Measurements from ENCODE around the gene PLCL2. TPM values are rescaled to one million over a fixed set of nuclear protein-coding genes. Genes with fewer than 3 reads are reported as not detected.

PLCL2 gene
- total and polyA plus RNA-seq, 9 donors = 8.5 to 25.2 (median 11.4) TPM

DNA sequence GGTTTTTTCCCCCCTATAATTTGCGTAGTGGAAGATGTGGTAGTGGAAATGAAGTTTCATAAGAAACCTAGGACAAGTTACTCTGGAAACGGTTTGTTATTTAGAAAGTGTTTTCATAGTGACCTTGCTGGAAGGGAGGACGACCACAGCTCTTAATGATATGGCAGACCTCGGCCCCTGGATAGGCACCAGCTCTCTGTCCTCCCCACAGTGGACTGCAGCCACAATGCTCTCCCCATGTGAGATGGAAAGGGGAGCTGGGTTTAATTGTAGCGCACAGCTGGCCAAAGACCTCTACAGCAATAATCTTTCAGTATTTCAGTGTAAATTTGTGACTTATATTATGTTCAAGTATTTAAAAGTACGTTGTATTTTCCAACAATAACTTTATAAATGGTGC is 151.2 kb downstream of the PLCL2 start:
- Histone ChIP-seq H3K4me1 (ENCODE audit: control insufficient read depth, insufficient read depth, low read length) (peaks cover 2% of the 10 kb centered on the region), H3K36me3 (ENCODE audit: control insufficient read depth, insufficient read depth, low read length) (no peaks in the 10 kb centered on the region), H3K4me3 (ENCODE audit: low read length) (no peak overlapping the region), H3K27me3 (ENCODE audit: control insufficient read depth, insufficient read depth, low read length) (no peaks in the 10 kb centered on the region), H3K9me3 (replicated peaks; ENCODE audit: control insufficient read depth, low read depth, low read length) (no peaks in the 10 kb centered on the region), H3K27ac (ENCODE audit: low read length) (no peak overlapping the region)
- DNase-seq = peak; percentile 42
- 40% methylated on average over 1 of the region's 6 CpGs for WGBS (ENCODE audit: insufficient coverage)

DNA sequence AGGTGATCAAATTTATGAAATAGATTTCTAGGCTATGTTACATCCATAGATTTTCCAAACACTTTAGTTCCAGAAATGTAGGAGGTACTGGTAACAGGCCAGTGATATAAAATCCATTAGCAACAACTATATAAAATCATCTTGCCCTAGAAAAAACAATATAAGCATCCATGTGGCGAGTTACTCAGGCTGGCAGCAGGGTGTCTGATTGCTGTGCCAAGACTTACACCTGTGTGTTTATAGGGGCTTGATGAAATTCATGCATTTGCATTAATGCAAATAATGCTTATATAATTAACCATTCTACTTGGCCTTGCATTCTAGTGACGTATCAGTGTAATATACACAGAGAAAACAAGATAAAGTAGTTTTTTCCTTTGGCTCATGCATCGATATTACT is 153.4 kb downstream of the PLCL2 start:
- no peak overlapping the region for H3K4me3 ChIP-seq (ENCODE audit: low read length)
- H3K27ac ChIP-seq (ENCODE audit: low read length) = no peak overlapping the region
- no peaks in the 10 kb centered on the region for H3K36me3 ChIP-seq (ENCODE audit: control insufficient read depth, insufficient read depth, low read length)
- no peaks in the 10 kb centered on the region for H3K27me3 ChIP-seq (ENCODE audit: control insufficient read depth, insufficient read depth, low read length)
- H3K9me3 ChIP-seq (replicated peaks; ENCODE audit: control insufficient read depth, low read depth, low read length) = no peaks in the 10 kb centered on the region
- no peak for DNase-seq
- peaks cover 2% of the 10 kb centered on the region for H3K4me1 ChIP-seq (ENCODE audit: control insufficient read depth, insufficient read depth, low read length)
- no CpG with 5 or more reads among the region's 3 CpGs for WGBS (ENCODE audit: insufficient coverage)

DNA sequence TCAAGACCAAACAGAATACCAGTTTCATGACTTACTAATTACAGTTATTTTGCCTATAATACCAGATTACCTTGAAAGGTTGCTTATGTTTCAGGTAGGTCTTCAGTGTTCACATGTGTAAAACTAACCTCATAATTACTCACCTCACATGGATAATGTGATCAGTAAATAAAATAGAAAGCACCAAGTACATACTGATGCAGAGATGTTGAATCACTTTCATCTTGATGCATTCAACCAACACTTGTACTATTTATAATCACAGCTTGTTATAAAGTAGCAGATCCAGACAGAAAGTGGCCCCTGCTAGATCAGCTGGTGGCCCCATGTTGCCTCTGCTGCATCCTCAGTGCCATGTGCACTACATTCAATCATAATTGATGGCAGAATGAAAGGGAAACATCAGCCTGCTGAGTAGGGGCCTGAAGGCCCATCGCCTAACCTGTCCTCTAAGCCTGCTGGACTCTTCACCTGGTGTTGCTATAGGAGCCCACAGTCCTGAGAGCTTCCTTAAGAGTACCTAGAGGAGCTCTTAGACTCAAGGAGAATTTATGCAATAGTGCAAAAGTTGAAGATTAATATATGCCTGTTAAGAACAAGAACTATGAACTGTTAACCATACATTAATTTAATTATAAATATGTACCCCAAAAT is 154.3 kb downstream of the PLCL2 start:
- Histone ChIP-seq H3K4me1 (ENCODE audit: control insufficient read depth, insufficient read depth, low read length) (peaks cover 2% of the 10 kb centered on the region), H3K4me3 (ENCODE audit: low read length) (no peak overlapping the region), H3K27ac (ENCODE audit: low read length) (no peak overlapping the region), H3K9me3 (replicated peaks; ENCODE audit: control insufficient read depth, low read depth, low read length) (no peaks in the 10 kb centered on the region), H3K27me3 (ENCODE audit: control insufficient read depth, insufficient read depth, low read length) (no peaks in the 10 kb centered on the region), H3K36me3 (ENCODE audit: control insufficient read depth, insufficient read depth, low read length) (no peaks in the 10 kb centered on the region)
- DNase-seq = no peak
- whole genome bisulfite sequencing (ENCODE audit: insufficient coverage) = no CpG with 5 or more reads among the region's 1 CpG

DNA sequence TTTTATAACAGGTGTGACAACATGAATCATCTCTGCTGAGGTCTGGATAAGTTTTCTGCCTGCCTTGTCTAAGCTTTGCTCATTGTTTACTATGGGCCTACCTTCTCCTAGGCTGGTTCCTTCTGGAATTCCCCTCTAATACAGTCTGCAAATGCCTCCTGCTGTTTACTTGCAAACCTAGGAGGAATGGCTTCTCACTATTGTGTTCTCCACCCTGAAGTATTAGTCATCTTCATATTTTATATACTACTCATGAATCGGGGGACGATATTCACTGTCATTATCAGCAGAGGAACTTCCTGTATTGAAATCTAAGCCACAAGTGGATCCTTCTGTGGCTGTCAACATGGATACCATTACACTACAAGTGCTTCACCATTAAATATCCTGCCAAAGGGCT is 154.8 kb downstream of the PLCL2 start:
- WGBS (ENCODE audit: insufficient coverage) = 60% methylated on average over 1 of the region's 2 CpGs
- H3K27ac ChIP-seq (ENCODE audit: low read length) = no peak overlapping the region
- H3K9me3 ChIP-seq (replicated peaks; ENCODE audit: control insufficient read depth, low read depth, low read length) = no peaks in the 10 kb centered on the region
- H3K36me3 ChIP-seq (ENCODE audit: control insufficient read depth, insufficient read depth, low read length) = no peaks in the 10 kb centered on the region
- H3K4me3 ChIP-seq (ENCODE audit: low read length) = no peak overlapping the region
- H3K27me3 ChIP-seq (ENCODE audit: control insufficient read depth, insufficient read depth, low read length) = no peaks in the 10 kb centered on the region
- peaks cover 2% of the 10 kb centered on the region for H3K4me1 ChIP-seq (ENCODE audit: control insufficient read depth, insufficient read depth, low read length)
- no peak for DNase-seq

DNA sequence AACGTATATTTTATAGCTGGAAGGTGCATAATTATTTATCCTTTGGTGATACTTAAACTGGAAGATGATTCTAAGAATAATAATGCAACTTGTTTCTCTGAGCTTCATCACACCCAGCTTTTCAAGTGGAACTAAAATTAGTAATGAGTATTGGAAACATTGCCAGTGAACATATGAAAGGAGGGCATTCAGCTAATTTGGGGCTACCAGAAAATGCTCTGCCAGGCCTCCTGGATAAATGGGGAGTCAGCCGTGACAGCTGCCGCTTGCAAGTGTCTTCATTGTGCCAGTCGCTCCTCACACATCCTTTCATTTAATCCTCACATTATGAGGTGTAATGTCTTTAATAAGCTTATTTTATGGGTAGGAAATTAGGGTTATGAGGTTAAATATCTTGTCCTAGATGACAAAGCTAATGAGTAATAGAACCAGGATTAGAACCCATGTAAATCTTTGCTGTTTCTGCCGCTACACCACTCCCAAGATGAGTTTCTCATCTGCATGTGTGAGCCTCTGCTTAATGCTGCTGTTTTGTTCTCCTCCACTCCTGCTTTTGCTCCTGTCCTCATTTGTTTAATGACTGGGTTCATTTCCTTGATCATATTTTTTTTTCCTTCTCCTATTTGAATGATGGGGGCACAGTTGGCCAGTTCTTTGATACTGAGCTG is 155.7 kb downstream of the PLCL2 start:
- no peak overlapping the region for H3K4me3 ChIP-seq (ENCODE audit: low read length)
- H3K27me3 ChIP-seq (ENCODE audit: control insufficient read depth, insufficient read depth, low read length) = no peaks in the 10 kb centered on the region
- H3K4me1 ChIP-seq (ENCODE audit: control insufficient read depth, insufficient read depth, low read length) = peaks cover 2% of the 10 kb centered on the region
- no peak for DNase-seq
- H3K36me3 ChIP-seq (ENCODE audit: control insufficient read depth, insufficient read depth, low read length) = no peaks in the 10 kb centered on the region
- H3K27ac ChIP-seq (ENCODE audit: low read length) = no peak overlapping the region
- no peaks in the 10 kb centered on the region for H3K9me3 ChIP-seq (replicated peaks; ENCODE audit: control insufficient read depth, low read depth, low read length)
- no CpG with 5 or more reads among the region's 5 CpGs for WGBS (ENCODE audit: insufficient coverage)

DNA sequence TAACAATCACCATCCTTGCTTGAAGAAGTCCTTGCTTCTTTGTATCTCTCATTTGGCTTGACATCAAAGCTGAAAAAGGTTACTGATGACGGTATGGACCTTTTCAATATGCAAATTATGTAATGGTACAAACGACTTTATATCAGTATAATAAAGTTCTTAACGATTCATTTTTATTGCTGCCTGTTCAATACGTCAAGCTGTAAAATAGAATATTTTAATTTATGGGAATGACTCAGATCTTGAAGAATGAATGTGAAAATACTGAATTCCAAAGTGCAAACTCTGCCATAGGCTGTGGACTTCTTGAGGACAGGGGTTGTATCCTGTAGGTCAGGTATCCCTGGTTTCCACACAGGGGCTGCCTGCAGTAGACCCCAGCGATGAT is 156.2 kb downstream of the PLCL2 start:
- WGBS (ENCODE audit: insufficient coverage) = no CpG with 5 or more reads among the region's 5 CpGs
- DNase-seq = no peak
- H3K36me3 ChIP-seq (ENCODE audit: control insufficient read depth, insufficient read depth, low read length) = no peaks in the 10 kb centered on the region
- H3K27ac ChIP-seq (ENCODE audit: low read length) = no peak overlapping the region
- no peaks in the 10 kb centered on the region for H3K27me3 ChIP-seq (ENCODE audit: control insufficient read depth, insufficient read depth, low read length)
- peaks cover 2% of the 10 kb centered on the region for H3K4me1 ChIP-seq (ENCODE audit: control insufficient read depth, insufficient read depth, low read length)
- H3K4me3 ChIP-seq (ENCODE audit: low read length) = no peak overlapping the region
- H3K9me3 ChIP-seq (replicated peaks; ENCODE audit: control insufficient read depth, low read depth, low read length) = no peaks in the 10 kb centered on the region

DNA sequence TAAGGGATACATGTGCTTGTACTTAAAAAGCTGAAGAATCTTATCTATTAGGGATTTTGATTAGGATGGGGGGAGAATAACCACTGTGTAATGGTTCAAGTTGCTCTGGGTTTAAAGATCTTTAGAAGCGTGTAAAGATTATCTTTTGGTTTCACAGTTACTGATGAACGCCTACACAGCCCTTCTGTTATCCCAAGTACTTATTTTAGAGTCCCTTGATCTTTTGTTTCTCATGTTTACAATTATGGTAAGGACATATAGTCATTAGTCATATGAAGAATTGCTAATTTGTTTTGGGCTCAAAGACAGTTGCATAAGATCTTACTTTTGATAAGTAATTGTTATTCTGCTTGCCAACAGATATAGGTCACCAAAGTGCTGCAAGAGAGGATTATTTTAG is 160.1 kb downstream of the PLCL2 start:
- Histone ChIP-seq H3K27me3 (ENCODE audit: control insufficient read depth, insufficient read depth, low read length) (no peaks in the 10 kb centered on the region), H3K9me3 (replicated peaks; ENCODE audit: control insufficient read depth, low read depth, low read length) (no peaks in the 10 kb centered on the region), H3K27ac (ENCODE audit: low read length) (no peak overlapping the region), H3K4me3 (ENCODE audit: low read length) (no peak overlapping the region), H3K4me1 (ENCODE audit: control insufficient read depth, insufficient read depth, low read length) (no peaks in the 10 kb centered on the region), H3K36me3 (ENCODE audit: control insufficient read depth, insufficient read depth, low read length) (no peaks in the 10 kb centered on the region)
- WGBS (ENCODE audit: insufficient coverage) = no CpG with 5 or more reads among the region's 2 CpGs
- DNase-seq = no peak

DNA sequence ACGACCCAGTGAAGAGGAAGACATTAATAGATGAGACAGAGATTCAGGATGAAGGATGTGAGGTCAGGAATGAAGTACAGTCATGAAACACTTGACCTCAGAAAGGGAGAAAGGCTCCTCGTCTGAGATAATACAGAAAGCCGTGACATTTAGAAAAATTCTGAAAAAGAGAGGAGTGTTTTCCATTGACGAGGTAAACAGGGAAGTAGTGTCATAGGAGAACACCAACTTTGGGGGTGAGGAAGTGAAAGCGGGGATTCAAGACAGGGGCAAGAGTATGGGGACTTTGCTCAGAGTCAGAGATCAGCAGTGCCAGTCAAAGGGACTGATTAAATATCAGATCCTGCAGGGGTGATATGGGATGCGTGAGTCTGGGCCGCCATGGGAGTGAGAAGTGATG is 160.9 kb downstream of the PLCL2 start:
- Histone ChIP-seq H3K4me1 (ENCODE audit: control insufficient read depth, insufficient read depth, low read length) (no peaks in the 10 kb centered on the region), H3K27me3 (ENCODE audit: control insufficient read depth, insufficient read depth, low read length) (no peaks in the 10 kb centered on the region), H3K4me3 (ENCODE audit: low read length) (no peak overlapping the region), H3K27ac (ENCODE audit: low read length) (no peak overlapping the region), H3K36me3 (ENCODE audit: control insufficient read depth, insufficient read depth, low read length) (no peaks in the 10 kb centered on the region), H3K9me3 (replicated peaks; ENCODE audit: control insufficient read depth, low read depth, low read length) (no peaks in the 10 kb centered on the region)
- no peak for DNase-seq
- 97% methylated on average over 7 of the region's 7 CpGs for WGBS (ENCODE audit: insufficient coverage)

DNA sequence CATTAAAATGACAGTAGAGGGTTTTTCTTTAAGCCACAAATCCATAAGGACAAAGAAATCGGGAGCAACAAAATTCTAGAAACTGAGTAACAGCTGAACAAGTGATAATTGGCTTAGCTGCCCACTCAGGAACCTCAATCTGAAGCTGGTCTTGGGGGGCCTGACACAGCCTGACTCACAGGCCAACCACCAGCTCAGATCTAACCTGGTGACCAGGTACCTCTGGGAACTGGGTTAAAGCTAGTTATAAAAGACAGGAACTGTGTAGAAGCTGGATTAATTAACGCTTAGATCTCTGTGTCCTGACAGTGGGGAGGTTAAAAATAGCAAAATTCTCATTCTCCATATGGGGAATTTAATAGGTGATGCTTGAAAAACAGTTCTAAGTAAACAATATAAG is 161.9 kb downstream of the PLCL2 start:
- H3K27ac ChIP-seq (ENCODE audit: low read length) = no peak overlapping the region
- 100% methylated on average over 1 of the region's 2 CpGs for WGBS (ENCODE audit: insufficient coverage)
- DNase-seq = no peak
- H3K27me3 ChIP-seq (ENCODE audit: control insufficient read depth, insufficient read depth, low read length) = no peaks in the 10 kb centered on the region
- H3K9me3 ChIP-seq (replicated peaks; ENCODE audit: control insufficient read depth, low read depth, low read length) = no peaks in the 10 kb centered on the region
- H3K4me1 ChIP-seq (ENCODE audit: control insufficient read depth, insufficient read depth, low read length) = no peaks in the 10 kb centered on the region
- no peak overlapping the region for H3K4me3 ChIP-seq (ENCODE audit: low read length)
- no peaks in the 10 kb centered on the region for H3K36me3 ChIP-seq (ENCODE audit: control insufficient read depth, insufficient read depth, low read length)

DNA sequence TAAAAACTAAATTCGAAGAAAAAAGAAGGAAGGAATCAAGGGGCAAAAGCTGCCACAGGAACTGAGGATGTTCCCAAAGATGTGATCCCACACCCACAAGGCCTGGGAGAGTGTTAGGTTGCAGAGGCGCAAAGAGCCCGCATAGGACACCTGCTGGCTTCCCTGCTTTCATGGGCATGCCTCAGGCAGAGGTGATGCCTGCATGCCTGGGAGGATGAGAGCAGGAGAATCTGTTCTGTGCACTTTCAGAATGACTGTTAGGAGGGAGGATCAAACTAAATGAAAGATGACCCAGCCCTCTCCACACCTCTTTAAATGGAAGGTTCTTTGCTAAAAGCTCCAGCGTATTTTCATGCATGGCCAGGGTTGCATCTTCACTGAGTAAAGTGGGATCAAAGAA is 162.4 kb downstream of the PLCL2 start:
- H3K36me3 ChIP-seq (ENCODE audit: control insufficient read depth, insufficient read depth, low read length) = no peaks in the 10 kb centered on the region
- no peaks in the 10 kb centered on the region for H3K9me3 ChIP-seq (replicated peaks; ENCODE audit: control insufficient read depth, low read depth, low read length)
- WGBS (ENCODE audit: insufficient coverage) = no CpG with 5 or more reads among the region's 4 CpGs
- H3K4me1 ChIP-seq (ENCODE audit: control insufficient read depth, insufficient read depth, low read length) = no peaks in the 10 kb centered on the region
- DNase-seq = no peak
- no peak overlapping the region for H3K27ac ChIP-seq (ENCODE audit: low read length)
- no peak overlapping the region for H3K4me3 ChIP-seq (ENCODE audit: low read length)
- H3K27me3 ChIP-seq (ENCODE audit: control insufficient read depth, insufficient read depth, low read length) = no peaks in the 10 kb centered on the region

Measured in muscle of leg (tissue), 11 donors.